Fibroblast of pulmonary artery (primary cell): Measurements from ENCODE around the gene SDHB.
A peak's percentile ranks its signal among the peaks of the same experiment; 100 is the strongest.

ENCODE experiments used
- DNase-seq: peaks from one replicate; pipeline ENCODE4 v3.0.0-alpha.2; 2010; ENCODE audit warnings: low read depth
- H3K4me3 ChIP-seq: replicated peaks from 2 replicates; pipeline ENCODE4 v1.5.1; 2011; ENCODE audit warnings: low read depth, mild to moderate bottlenecking, control low read depth, low read length, moderate library complexity
- TF ChIP-seq, protein P1 (sequence below): IDR thresholded peaks from 2 replicates; pipeline ENCODE4 v1.5.1; 2011; ENCODE audit warnings: mild to moderate bottlenecking, control low read depth, low read length, inconsistent platforms; ENCODE audit errors: missing control alignments

SDHB gene

DNA sequence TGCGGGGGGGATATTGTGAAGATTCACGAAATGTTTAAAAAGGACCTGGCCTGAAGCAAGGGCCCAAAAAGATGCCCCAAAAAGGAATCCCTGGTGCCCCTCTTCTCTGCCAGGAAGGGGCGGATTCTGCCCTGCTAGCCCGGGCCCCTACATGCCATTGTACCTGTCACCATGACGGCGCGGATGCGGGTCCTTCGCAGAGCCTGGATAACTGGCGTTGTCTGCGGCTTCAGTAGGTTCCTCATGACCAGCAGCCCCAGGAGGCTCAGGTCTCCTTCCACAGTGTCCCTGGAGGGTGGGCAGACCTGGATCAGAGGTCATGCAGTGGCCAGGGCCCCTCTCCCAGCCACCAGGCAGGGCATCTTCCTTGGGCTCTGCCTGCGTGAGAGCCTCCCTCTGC, 62.3 kb downstream of the SDHB start:
- TF ChIP-seq, protein P1, sequence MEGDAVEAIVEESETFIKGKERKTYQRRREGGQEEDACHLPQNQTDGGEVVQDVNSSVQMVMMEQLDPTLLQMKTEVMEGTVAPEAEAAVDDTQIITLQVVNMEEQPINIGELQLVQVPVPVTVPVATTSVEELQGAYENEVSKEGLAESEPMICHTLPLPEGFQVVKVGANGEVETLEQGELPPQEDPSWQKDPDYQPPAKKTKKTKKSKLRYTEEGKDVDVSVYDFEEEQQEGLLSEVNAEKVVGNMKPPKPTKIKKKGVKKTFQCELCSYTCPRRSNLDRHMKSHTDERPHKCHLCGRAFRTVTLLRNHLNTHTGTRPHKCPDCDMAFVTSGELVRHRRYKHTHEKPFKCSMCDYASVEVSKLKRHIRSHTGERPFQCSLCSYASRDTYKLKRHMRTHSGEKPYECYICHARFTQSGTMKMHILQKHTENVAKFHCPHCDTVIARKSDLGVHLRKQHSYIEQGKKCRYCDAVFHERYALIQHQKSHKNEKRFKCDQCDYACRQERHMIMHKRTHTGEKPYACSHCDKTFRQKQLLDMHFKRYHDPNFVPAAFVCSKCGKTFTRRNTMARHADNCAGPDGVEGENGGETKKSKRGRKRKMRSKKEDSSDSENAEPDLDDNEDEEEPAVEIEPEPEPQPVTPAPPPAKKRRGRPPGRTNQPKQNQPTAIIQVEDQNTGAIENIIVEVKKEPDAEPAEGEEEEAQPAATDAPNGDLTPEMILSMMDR: no peak
- DNase-seq: no peak
- H3K4me3 ChIP-seq: no peak overlapping the region

DNA sequence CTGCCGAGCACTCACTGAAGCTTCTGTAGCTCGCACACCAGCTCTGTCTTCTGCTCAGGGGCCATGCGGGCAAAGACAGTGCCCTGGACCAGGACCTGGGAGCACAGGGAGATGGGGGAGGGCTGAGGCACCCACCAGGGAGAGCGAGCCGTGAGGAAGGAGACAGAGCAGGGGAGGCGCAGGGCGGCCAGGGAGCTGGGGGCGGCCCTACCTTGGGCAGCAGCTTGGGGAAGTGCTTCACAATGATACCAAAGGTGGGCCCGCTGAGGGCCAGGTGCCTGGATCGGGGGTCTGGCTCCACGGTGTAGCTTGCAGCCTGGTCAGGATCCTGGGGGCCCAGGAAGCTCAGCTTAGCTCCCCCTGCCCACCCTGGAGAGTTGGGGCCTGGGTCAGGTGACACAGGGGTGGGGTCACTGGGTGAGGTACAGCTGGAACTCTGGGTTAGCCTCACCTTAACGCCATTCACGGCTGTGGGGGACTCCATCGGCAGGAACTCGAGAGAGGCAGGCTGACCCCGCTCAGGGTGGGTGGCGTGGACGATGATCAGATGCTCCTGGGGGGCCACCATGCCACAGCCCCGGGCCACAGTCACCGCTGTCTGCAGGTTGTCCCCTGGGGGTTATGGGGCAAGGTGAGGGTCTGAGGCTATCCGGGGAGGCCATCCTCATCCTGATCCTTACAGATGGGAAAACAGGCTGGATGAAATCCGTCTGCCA, 64.0 kb downstream of the SDHB start:
- DNase-seq: no peak
- no peak overlapping the region for H3K4me3 ChIP-seq
- TF ChIP-seq, protein P1: no peak

DNA sequence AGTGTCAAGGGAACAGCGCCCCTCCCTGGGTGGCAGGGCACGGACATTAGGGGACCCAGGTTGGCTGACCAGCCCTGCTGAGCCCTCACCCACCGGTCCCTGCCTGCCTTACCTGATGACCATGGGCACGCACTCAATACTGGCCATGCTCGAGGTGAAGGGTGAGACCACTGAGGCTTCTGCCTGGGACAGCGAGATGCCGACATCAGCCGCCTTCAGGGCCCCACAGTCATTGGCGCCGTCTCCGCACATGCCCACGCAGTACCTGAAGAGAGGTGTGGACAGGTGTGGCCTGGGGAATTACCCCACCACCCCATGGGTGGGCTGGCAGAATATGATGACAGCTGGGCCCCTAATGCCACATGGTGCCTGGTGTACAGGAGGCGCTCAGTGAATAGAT, 65.6 kb downstream of the SDHB start:
- no peak for DNase-seq
- TF ChIP-seq, protein P1: no peak
- H3K4me3 ChIP-seq: no peak overlapping the region

DNA sequence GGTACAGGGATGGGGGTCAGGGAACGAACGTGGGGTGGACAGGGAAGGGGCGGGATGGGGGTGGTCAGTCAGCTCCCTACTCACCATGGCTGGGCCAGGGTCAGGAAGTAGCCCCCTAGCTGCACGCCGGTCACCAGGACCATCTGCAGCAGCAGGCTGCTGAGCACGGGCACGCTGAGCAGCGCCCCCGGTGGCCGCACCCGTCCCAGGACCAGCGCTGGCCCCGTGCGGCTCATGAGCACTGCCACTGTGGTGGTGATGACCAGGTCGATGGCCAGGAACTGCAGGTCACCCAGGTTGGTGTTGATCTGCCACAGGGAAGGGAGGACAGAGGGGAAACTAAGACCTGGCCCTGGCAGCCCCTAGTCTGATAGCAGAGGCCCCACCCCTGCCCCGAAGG, 66.9 kb downstream of the SDHB start:
- TF ChIP-seq, protein P1: peak; percentile 40

DNA sequence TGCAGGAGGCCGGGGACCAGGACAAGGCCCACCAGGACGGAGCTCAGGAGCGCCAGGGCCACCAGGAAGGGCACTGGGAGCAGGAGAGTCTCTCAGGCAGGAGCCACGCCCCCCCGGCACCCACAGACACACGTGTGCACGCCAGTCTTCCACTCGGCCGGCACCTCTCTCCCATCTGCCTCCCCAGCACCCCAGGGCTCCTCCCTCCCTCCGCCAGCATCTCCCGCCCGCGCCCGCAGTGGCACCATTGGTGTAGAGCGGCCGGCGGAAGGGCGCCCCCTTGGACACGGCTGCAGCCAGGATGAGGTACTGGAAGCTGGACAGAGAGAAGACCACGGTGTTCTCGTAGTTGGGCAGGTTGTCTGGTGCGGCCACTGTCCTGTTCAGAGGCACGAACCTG, 67.3 kb downstream of the SDHB start:
- H3K4me3 ChIP-seq: no peak overlapping the region
- TF ChIP-seq, protein P1: no peak
- DNase-seq: no peak

More for the DNA sequence above, 66.9 kb downstream of the SDHB start:
- no peak overlapping the region for H3K4me3 ChIP-seq
- no peak for DNase-seq

DNA sequence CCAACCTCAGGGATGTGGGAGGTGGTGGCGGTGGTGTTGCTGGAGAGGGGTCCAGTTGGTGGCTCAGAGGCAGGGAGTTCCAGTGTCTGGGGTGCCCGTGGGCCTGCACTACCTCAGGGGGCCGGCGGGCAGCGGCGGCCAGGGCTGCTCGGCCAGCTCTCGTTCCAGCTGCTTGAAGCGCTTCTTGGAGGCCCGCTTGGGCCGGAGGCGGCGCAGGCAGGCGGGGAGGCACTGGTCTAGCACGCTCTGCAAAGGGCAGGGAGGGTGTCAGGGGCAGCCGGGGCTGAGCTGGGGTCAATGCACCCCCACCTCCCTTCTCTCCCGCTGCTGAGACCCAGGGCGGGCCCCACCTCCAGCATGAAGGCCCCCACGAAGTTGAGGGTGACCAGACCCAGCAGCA, 67.7 kb downstream of the SDHB start:
- no peak for DNase-seq
- H3K4me3 ChIP-seq: no peak overlapping the region
- TF ChIP-seq, protein P1: no peak

DNA sequence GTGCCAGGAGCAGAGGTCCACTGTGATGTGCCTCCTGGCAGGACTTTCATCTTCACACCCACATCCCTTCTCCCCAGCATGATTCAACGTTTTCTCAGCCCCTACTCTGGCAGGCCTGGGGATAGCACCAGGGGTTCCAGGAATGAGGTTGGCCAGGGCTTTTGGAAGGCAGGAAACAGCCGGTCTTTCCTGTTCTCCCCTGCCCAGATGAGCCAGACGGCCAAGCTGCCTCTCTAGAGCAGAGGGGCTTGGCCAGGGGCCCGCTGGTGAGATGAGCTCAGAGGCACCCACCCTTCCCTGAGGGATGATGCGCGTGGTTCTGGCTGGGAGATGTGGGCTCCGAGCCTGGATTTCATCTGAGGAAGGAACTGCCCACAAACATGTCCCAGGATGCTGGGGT, 69.1 kb downstream of the SDHB start:
- H3K4me3 ChIP-seq: no peak overlapping the region
- peak; percentile 96 for DNase-seq
- TF ChIP-seq, protein P1: no peak
